Head of caudate nucleus (tissue), 42 donors: ENCODE results near the gene LAD1.

Experiments used
- DNase-seq, 42 donors: peaks; one replicate each; pipeline versions ENCODE4 v3.0.0 to v3.0.0-alpha.2; 2020 to 2021; ENCODE audit warnings: mixed read lengths in 7 of 42
- intact Hi-C: fragments of 100-400 bp; cut with DNase I; formaldehyde crosslinking; loops from one replicate; pipeline ENCODE4 v1.15.0; 2022

LAD1 gene, protein sequence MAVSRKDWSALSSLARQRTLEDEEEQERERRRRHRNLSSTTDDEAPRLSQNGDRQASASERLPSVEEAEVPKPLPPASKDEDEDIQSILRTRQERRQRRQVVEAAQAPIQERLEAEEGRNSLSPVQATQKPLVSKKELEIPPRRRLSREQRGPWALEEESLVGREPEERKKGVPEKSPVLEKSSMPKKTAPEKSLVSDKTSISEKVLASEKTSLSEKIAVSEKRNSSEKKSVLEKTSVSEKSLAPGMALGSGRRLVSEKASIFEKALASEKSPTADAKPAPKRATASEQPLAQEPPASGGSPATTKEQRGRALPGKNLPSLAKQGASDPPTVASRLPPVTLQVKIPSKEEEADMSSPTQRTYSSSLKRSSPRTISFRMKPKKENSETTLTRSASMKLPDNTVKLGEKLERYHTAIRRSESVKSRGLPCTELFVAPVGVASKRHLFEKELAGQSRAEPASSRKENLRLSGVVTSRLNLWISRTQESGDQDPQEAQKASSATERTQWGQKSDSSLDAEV

DNA sequence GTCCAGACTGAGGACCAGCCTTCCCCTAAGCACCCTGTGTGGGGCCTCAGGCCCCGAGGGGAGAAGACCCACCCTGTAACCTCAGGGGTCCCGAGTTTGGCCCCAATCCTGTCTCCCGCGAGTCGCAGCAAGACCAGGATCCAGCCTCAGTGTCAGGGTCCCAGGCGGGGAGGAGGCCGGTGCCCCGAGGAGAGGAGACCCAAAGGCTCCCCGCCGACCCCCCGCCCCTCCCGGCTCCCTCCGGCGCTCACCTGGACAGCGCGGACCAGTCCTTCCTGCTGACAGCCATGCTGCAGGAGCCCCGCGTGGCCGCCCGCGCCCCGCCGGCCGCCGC is at the start of gene LAD1:
Gene LAD1 (minus strand): TSS at position 307 of the 334 bp plus-strand sequence. CDS start 18 bp downstream, at position 289.
- no peak for DNase-seq

DNA sequence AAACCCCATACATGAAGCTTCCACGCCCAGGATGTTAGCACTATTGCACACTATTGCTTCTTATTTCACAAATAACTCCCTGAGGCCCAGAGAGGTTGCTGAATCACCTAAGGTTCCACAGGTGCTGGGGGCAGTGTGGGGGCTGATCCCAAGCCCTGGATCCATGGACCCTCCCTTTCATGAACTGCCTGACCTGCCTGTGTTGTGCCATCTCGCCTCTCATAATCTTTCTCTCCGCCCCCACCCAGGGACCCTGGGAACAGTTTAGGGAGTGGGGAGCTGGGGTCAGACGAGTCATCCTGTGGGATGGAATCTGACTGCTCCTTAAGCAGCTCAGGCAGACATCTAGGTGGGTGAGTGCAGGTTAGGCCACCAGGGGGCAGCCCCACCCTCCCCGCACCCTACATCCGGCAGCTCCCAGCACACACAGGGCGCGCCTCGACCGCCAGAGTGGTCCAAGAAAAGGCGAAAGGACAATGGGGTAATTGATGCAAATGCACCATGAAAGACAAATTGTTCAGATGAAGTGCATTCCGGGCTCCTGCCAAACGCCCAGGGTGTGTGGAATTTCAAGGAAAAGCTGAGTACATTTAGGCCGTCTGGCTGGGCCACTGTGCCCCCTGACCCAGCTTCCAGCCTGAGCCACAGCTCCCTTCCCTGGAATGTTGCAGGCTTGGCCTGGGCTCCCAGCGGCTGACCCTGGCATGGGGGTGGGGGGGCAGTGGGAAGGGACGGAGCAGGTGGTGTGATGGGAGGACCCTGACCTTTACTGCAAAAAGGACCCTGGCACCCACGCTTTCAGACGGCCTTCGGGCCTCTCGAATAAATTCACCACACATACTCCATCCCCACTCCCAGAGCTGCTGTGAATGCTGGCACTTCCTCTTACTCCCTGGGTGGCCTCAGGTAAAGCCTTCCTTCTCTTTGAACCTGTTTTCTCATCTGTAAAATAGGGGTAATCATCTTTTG is 49.1 kb upstream of the LAD1 start:
- intact Hi-C loops, result loop anchor here (2.0 to 5.0 kb wide), 2 partner anchors 21 to 64 kb away; partner anchors contain the start of gene PHLDA3
- peak; percentile 65 to 97 (median 89) for DNase-seq

More for the DNA sequence above, at the start of gene LAD1:
- intact Hi-C loops, result no loop called here

DNA sequence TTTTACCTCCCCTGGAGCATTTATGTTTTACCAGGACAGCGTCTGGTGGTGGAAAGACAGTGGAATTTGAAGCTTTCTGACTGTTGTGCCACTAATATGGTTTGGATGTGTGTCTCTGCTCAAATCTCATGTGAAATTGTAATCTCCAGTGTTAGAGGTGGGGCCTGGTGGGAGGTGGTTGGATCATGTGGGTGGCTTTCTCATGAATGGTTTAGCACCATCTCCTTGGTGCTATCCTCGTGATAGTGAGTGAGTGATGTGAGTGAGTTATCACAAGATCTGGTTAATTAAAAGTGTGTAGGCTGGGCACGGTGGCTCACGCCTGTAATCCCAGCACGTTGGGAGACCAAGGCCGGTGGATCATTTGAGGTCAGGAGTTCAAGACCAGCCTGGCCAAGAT is 46.2 kb upstream of the LAD1 start:
- intact Hi-C loops, result loop anchor here (5.0 kb wide), 1 partner anchor 67 kb away; no protein-coding TSS in a partner anchor
- peak in 8 of 42 donors; percentile 25 to 63 (median 48) for DNase-seq

DNA sequence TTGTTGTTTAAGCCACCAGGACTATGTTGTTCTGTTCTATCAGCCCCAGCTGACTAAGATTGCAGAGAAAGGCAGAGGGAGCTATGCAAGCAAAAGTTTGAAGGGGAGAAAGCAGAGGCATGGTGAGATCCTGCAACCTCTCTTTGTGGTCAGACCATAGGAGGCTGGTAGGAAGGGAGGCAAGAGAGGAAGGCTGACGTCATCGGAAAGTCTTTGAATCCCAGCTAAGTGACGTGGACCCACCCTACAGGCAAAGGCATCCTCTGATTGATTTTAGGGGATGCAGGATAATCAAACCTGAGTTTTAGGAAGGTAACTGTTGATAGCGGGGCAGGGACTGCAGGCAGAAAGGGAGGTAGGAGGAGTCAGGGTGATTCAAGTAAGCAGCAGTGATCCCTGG is 45.7 kb upstream of the LAD1 start:
- DNase-seq, result no peak
- intact Hi-C loops, result loop anchor here (5.0 kb wide), 1 partner anchor 68 kb away; no protein-coding TSS in a partner anchor

DNA sequence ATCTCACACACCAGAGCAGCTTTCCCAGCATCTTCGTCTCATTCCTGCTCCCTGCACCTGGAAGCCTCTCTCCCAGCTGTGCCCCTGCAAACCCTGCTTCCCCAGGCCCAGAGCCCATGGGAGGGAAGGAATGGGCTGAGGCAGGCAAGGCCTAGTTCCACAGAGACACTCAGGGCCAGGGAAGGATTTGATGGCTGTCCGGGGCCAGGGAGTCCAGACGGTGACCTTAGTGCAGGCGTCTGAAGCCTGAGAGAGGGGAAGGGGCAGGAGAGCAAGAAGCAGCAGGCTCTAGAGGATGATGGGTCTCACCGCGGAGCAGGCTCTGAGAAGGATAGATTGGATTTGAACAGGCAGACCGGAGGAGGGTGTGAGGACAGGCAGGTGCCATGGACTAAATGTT is 44.6 kb upstream of the LAD1 start:
- DNase-seq, result no peak
- intact Hi-C loops, result no loop called here

DNA sequence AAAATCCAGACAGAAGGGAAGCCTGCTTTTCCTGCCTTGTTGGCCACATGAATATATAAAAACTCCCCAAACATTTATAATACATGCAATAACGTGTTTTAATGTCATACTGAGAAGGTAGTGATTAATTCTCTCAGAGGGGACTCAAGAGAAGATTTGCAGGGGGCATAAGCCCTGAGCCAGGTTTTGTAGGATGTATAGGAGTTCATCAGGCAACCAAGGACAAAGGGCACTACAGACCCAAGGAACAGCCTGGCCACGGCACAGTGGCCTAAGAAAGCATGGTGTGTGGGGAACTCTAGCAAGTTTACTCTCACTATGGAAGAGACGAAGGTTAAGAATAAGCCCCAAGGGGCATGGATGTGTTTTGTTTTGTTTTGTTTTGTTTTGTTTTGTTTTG is 37.8 kb upstream of the LAD1 start:
- intact Hi-C loops, result no loop called here
- no peak for DNase-seq

DNA sequence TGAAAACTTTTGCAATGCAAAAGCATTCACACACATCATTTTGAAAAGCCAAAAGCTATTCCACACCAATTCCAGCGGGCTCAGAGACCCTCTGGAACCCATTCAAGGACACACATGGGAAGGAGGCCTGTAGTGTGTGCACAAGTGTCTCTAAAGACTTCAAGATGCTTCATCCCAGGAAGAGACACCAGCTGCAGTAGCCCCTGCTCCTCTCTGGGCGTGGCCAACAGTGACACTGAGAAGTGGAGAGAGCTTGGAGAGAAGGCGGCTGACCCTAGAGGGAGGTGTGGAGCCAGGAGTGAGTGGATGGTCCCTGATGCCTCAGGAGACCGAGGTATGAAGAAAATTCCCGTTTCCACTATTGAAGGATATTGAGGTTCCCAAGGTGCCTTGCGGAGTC is 37.3 kb upstream of the LAD1 start:
- intact Hi-C loops, result no loop called here
- no peak for DNase-seq

DNA sequence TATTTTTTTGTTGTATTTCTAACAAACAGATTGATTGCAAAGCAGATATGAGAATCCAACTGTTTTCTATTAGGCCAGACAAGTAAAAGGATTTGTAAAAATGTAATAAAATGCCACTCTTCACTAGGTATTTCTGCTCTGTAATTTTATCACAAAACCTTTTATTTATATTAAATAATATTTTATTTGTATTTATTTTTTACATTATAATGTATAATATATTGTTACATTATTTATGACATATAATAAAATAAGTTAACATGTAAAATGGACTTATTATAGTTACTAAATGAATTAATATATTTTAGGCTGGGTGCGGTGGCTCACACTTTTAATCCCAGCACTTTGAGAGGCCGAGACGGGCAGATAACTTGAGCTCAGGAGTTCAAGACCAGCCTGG is 35.1 kb upstream of the LAD1 start:
- DNase-seq, result no peak
- intact Hi-C loops, result no loop called here

DNA sequence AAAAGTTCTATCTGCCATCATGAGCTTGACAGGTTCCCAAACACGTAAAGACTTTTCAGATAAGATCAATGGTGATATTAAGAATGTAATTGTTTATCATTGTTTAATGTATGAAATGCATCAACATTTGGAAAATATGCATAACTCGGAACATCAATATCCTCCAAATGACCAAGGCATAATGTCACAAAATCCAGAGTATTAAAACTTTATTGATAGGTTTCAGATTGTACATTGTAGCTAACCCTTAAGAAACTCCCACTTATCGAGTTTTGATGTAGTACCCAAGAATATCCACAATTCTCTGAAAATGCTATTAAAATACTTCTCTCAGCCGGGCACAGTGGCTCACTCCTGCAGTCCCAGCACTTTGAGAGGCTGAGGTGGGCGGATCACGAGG is 34.5 kb upstream of the LAD1 start:
- DNase-seq, result no peak
- intact Hi-C loops, result no loop called here

DNA sequence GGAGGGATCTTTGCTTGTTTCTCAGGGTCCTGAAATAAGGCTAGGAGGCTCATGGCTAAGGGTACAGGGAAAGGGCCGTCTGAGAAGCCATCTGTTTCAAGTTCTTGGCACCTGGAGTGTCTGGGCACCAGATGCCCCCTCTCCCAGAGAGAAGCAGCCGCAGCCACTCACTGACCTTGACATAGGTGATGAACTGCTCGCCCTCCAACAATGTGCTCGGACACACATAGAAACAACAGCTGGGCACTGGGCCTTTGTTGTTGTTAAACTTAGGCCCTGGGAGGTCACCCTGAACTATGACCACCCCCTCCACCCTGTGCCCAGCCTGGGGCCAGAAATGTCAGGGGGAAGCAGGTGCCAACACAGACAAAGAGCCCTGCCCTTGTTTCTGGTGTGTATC is 31.7 kb upstream of the LAD1 start:
- no peak for DNase-seq
- intact Hi-C loops, result no loop called here

DNA sequence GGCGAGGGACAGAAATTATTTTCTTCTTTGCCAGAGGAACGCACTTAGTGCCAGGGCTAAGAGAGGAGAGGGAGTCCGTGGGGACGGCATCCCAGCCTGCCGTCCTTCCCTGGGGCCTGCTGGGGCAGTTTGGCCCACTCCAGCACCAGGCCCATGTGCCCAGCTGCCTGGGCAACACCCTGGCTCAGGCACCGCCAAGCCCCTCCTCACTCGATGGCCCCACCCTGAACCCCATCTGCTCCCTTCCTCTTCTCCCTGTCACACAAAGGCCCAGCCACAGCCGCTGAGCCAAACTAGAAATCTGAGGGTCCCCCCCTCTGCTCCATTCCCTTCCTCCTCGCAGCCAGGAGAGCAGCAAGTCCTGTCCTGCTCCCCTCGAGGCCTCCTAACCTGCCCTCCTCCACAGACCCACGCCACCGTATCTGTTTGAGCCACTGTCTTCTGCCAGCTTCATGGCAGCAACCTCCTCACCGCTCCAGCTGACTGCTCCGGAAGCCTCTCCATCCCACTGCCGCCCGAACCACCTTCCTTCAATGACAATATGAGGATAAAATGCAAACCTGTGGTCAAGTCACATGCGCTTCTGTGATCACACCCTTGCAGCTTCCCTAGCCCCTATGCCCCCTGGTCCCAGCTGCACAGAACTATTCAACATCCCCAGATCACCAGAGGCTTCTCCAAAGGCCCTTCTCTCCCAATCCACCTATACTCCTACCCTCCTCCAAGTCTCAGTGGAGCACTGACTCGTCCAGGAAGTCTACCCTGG is 30.8 kb upstream of the LAD1 start:
- intact Hi-C loops, result no loop called here
- DNase-seq, result no peak

DNA sequence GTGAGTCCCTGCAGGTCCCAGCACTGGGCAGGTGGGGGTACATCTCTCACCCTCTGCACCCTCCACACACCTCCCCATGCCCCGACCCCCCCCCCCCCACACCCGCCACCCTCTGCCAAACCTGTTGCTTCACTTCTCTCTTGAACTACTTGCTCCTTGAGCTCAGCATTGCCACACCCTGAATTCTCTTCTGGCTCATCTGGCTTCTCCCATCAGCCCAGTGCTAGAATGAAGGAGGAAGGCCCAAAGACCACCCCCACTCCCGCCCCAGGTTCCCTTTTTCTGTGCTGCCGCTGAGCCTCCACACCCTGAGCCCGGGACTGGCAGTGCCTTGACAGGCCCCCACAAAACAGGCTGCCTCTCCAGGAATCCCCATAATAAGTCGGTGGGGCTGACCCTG is 28.8 kb upstream of the LAD1 start:
- intact Hi-C loops, result no loop called here
- no peak for DNase-seq

DNA sequence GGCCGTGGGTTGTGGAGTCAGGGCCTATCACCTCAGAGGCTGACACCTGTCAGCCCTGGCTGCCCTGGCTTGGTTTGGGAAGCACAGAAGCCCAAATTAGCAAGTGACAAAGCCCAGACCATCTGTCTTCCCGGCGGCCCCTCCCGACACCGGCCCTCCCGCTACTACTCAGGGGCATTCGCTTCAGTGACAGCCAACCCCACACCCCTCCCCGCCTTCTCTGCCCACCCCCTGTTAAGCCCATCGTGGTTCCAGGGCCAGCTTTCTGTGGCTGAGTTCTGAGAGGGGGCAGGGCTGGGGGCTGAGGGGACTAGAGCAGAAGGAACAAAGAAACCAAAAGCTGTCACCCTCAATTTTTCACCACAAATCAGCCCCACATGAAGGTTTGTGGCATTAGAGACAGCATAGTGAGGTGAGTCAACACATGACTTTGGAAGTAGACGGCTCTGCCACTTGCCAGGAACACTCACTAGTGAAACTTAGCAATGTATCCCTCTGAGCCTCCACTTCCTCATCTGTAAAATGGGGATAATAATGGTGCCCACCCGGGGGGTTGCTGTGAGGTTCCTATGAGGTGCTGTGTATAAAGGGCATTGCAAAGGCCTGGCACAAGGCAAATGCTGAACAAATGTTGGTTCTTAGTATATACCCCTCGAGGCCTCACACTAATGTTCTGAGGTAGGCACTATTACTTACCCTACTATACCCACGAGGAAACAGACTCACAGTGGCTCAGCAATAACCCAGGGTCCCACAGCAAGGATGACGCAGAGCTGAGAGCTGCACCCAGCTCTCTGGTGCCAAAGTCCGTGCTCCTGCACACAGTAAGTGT is 27.6 kb upstream of the LAD1 start:
- no peak for DNase-seq
- intact Hi-C loops, result no loop called here

DNA sequence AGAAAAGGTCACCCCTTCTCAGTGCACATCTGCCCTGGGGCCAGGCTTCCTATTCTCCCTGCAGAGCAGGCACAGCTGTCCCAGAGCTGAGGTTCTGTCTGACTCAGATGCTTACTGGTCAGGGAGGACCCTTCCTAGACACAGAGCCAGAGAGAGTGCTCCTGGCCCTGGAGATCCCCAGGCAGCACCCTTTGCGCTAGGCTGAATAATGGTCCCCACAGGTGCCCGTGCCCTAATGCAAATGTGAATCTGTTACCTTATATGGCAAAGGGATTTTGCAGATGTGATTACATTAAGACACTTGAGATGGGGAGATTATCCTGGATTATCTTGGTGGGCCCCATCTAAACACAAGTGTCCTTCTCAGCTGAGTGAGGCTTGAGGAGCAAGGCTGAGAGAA is 25.0 kb upstream of the LAD1 start:
- DNase-seq, result no peak
- intact Hi-C loops, result no loop called here

DNA sequence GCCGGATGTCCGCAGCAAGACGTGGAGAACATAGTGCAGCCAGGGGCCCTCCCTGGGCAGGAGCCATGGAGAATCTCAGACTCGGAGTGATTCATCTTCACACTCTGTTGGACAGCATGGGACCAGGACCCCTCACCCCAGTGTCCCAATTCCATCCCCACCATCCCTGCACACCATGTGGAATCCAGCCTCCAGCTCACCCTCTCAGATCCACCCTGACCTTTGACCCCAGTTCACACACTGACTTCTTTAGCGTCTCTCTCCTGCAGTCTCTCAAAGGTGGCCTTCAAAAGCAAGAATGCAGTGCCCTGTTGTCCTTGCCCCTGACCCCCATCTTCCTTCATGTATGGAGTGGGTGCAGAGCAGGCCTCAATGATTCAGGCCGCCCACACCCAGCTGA is 24.5 kb upstream of the LAD1 start:
- DNase-seq, result no peak
- intact Hi-C loops, result no loop called here

DNA sequence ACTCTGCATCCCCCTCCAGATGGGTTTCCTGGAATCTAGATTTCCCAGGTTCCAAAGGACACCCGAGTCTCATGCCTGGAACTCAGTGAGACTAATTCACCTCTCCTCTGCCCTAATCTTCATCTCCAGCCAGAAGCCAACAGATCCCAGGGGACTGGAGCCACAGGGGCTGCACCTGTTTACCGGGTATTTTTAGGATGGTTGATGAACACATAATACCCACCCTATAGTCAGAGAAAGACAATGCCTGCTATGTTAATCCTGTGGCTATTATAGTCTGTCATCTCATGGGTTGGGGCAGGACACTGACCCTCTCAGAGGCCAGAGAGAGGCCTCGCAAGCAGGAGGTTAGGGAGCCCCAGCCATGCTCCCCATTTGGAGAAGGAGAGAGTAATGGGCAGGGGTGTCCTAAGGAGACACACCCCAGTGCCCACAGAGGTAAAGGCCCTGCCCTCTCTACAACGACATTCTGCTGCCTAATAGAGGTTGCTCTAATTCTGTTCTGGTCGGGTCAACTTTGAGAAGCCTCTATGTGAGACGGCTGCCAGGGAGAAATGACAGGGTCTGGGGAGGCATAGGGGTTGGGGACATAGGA is 23.4 kb upstream of the LAD1 start:
- DNase-seq, result no peak
- intact Hi-C loops, result no loop called here

DNA sequence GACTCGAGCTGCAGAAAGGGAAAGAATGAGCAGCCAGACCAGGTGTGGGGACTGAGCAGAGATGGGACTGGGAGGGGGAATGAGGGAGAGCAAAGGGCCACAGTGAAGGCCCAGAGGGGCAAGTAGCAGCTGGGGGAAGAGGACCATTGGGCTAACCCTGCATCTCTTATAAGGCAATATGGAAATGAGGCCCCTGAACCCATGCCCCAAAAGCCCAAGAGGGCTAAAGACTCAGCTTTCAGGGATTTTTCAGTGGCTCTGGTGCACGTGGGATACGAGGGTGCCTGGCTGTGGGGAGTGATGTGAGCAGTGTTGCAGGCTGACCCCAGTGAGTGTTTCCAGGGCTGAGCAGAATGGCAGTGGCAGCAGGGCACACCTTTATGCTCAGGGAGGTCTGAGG is 22.9 kb upstream of the LAD1 start:
- DNase-seq, result no peak
- intact Hi-C loops, result no loop called here

DNA sequence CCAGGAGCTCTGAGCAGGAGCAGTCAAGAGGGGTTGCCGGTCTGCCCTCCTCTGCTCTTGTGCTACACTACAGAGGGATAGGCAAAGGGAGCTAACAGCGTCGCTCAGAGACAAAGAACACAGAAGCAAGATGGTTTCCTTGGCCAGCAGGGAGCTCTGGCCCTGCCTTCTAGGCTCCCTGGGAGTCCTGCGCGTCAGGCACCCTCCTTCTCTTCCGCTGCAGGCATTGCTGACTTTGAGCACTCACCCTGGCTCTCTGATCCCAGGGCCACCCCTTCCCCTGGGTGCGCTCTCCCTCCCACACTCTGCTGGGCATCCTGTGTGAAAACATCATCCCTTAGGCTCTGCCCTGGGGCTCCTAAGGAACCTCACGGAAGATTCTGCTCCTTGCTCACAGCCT is 21.9 kb upstream of the LAD1 start:
- intact Hi-C loops, result no loop called here
- DNase-seq, result no peak
